SK-N-DZ (cell line): Measurements from ENCODE around the gene RASGEF1B.
"Not testable (repeated sequence)": the region's sequence is repeated elsewhere in the genome, so short reads cannot be mapped to it uniquely, and the experiment has no call there.

ENCODE experiments used
- DNase-seq: peaks from one replicate; pipeline ENCODE4 v3.0.0-alpha.2; 2015; ENCODE audit warnings: low spot score

RASGEF1B gene

GRCh38 chr4:81432825-81433224 lies 38.9 kb downstream of the RASGEF1B start:
- no peak for DNase-seq

DNA sequence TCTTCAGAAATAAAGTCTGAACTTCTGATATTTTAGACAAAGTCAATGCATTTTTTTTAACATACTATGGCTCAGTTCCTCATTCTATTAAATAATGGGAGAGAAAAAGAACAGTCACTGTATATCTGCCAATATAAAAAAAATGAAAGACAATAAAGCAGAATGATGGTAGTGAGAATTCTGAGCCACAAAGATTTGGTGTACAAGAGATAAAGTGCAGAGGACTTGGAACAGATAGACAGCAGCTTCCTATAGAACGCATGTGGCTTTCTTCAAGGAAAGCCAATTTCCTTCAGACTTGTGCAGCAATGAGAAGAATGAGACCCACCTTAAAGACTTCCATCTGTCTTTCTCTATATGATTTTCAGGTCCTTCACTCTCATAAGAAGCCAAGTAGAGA lies 39.7 kb downstream of the RASGEF1B start:
- no peak for DNase-seq

DNA sequence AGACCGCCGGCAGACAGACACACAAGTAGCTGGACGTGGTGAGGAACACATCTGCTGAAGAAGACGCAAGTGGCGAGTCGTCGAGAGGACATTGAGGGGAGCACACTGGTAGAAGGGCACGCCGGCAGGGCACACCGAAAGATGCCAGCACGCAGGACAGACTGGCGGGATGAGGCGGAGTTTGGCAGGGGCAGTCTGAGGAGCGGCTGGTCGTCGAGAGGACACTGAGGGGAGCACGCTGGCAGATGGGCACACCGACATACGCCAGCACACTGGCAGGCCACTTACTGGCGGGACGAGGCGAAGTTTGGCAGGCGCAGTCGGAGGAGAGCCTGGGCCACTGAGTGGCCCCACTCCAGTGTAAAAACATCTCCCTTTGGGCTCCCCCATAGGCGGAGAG lies 42.1 kb downstream of the RASGEF1B start:
- no peak for DNase-seq

DNA sequence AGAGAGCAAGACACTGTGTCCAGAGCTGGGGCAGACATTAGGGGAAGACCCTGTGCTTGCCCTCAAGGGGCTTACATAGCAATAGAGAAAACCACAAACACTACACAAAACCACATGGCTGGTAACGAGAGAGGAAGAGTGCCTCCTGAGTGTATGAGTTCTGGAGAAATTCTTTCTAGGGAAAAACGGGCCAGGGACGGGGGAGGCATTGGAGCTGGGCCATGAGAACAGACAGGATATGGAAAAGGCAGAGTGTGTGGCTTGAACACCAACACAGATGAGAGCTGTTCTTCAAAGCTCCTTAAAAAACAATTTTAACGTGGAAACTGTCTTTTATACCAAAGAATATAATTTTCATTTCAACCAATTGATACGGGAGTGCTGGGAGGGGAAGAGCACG lies 42.7 kb downstream of the RASGEF1B start:
- DNase-seq: no peak

DNA sequence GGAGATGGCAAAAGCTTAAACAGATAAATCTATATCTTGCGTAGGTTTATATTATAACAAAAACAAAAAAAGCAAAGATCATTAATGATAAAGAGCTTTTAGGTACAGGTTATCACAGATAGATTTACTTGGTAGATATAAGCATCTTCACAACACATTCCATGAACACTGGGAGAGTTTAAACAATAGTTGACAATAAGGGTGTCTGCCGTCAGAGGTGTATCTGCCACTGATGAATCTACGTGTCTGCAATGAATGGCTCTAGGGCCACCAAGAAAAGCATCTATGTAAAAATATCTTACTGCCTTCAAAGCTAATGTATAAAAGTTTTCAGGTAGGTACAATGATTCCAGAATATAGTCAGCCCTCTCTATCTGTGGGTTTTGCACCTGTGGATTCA lies 43.7 kb downstream of the RASGEF1B start:
- no peak for DNase-seq

DNA sequence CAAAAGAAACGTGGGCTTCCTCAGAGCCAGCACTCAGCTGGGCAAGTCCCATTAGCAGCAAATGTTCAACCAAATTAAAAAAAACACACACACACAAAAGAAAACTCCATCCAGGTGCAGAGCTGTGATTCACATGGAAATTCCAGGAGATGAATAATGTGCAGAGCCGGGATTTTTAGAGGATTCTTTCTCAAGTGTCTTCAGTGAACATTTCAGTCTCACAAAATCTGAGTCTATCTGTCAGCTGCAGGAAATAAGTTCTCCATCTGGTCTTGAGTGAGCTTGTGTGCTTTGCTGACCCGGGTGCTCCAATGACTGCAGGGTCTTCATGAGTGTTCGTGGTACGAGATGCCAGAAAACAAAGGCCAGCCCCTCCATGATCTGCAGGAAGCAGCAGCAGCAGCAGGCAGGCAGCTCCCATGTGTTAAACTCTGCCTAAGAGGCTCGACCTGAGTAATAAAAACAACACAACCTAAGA lies 44.3 kb downstream of the RASGEF1B start:
- no peak for DNase-seq

DNA sequence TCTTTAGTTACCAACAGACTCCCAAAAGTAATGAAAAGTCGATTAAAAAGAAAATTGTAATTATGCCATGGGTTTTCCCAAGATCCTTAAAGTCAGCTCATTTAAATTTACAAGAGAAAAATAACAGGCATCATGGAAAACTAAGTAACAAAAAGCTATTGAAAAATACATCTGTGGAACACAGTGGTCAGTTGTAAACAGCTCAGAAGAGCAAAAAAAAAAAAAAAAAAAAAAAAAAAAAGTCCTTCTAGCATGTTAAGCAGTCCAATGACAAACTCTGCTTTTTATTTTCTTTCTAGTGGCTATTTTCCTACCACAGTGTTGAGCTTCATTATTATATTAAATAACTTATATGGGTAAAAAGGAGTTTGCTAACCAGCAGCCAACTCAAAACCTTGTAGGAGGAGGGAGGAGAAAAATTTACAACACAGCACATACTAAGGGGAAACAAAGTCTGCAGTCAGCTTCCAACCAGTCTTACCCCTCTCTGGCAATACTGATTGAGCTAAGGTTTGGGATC lies 44.9 kb downstream of the RASGEF1B start:
- no peak for DNase-seq

DNA sequence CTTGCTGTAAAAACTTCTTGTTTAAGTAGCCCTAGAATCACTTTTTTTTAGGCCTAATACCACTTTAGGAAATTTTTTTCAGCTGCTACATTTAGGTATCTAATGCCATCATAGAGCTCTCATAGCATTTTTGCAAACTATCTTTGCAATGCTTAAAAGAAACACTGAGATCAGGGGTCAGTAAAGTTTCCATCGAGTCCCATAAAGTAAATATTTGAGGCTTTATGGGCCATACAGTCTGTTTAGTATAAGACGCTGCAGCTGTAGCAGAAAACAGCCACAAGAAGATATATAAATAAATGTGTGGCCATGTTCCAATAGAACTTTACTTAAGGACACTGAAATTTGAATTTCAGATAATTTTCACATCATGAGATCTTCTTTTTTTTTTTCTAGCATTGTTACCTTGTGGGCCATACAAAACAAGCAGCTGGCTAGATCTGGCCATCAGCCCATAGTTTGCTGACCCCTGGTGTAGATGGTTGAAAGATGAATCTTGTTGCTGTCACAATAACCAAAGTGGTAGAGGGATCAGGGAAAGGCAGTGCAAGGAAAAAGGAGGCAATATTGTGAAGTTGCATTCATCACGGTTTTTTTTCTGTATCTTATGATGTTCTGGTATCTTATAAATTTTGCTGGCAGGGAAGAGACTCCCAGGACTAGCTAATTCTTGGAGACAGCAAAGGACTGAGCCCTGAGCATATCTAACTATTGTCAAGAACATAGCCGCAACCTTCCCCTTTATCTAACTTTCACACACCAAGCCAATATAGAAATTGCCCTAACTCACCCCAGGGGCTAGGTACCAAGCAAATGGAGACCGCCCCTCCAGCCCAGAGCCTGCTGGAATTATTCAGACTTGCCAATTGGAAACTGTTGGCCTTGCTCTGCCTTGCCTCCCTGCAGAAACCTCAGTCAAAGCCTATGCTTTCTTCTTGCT lies 46.6 kb downstream of the RASGEF1B start:
- DNase-seq: no peak

GRCh38 chr4:81424336-81424735 lies 47.4 kb downstream of the RASGEF1B start:
- no peak for DNase-seq

DNA sequence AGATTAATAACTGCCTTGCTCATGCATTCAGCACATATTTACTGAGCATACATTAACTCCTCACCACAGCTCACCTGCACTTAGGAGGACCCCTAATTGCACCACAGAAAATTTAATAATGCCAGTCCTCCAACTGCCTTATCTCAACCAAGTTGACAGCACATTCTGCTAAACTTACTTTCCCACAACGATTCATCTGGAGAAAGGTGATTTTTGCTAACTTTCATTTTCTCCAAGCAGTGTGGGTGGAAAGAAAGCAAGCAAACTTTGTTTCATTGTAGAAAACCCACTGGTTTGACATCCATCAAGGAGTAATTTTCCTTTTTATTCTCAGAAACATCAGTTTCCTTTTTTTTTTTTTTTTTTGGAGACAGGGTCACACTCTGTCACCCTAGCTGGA lies 49.1 kb downstream of the RASGEF1B start:
- no peak for DNase-seq

GRCh38 chr4:81421346-81422218 lies 50.1 kb downstream of the RASGEF1B start:
- no peak for DNase-seq

GRCh38 chr4:81418572-81418971 lies 53.1 kb downstream of the RASGEF1B start:
- no peak for DNase-seq

- no peak for DNase-seq
Observed at GRCh38 chr4:81412946-81413495, 58.7 kb downstream of the RASGEF1B start.

- DNase-seq: no peak
Observed at GRCh38 chr4:81410680-81411079, 61.0 kb downstream of the RASGEF1B start.

- no peak for DNase-seq
Observed at GRCh38 chr4:81409836-81410235, 61.9 kb downstream of the RASGEF1B start.

GRCh38 chr4:81408341-81408740 lies 63.4 kb downstream of the RASGEF1B start:
- DNase-seq: no peak

DNA sequence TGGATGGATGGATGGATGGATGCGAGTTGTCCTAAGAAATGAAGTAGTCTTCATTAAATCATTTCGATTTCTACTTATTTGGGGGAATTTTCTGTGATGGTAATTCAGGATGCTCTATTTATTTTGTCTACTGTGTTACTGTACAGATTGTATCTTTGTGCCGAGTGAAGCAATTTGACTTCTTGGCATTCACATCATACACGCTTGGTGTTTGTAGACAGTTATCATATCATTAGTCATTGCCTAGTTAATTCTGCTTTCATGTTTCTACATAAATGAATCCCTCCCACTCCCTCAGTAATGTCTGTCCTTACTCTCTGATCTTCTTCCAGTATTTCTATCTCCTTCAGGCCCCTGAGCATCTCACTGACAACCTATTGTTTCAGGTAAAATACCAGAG lies 64.0 kb downstream of the RASGEF1B start:
- no peak for DNase-seq

DNA sequence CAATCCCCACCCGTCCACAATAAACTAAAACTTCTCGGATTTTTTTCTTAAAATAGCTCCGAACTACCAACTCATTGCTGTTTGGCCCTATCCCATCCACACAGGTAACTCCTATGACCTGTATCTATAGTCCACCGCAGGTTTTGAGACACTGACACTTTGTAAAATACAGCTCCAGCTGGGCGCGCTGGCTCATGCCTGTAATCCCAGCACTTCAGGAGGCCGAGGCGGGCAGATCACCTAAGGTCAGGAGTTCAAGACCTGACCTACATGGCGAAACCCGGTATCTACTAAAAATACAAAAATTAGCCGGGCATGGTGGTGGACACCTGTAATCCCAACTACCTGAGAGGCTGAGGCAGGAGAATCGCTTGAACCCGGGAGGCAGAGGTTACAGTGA lies 65.2 kb downstream of the RASGEF1B start:
- not testable (repeated sequence) for DNase-seq

DNA sequence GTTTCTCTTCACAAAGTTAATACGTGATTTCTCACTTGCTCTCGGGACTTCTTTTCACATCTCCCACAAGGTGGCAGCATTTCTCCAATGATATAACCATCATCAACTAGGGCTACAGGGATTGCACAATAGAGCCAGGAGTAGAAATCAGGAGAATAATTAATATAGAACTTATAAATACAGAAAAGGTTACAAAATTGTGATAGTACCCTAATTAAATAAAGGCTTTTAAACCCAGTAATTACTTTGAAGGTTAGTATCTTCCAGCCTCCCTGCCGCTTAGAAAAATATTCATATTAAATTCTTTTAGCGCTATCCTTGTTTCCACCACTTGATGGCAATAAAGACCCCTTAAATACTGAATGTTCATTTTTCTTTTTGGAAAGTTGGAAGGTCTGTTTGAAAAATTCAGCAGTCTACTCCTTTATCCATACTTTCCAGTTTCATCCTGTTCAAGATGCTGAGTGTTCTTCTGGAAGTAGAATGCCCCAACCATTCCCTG lies 65.8 kb downstream of the RASGEF1B start:
- DNase-seq: peak; percentile 62

GRCh38 chr4:81404741-81405140 lies 67.0 kb downstream of the RASGEF1B start:
- no peak for DNase-seq

DNA sequence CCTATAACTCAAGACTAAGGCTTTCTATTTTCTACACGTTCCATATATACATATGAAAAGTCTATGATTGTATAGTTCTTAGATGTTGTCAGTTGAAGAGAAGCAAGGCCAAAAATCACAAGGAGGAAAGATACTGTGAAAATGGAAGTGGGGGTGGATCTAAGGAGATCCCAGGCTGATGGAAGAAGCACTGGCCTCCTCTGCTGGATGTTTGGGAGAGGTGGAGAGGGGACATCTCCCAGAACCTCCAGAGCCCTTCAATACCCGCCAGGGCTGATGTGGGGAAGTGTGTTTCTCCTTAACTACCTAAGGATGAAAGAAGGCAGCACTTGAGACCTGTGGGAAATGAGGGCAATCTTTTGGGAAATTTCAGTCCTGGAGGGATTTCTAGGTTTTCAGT lies 67.4 kb downstream of the RASGEF1B start:
- no peak for DNase-seq
